GM19452 (cell line): ENCODE results near the gene FLNC.

Experiments used
- ATAC-seq: cut with Tn5 transposase; IDR thresholded peaks from one replicate; pipeline ENCODE4 v1.9.1; 2021; ENCODE audit not compliant: unreplicated experiment

FLNC gene

DNA sequence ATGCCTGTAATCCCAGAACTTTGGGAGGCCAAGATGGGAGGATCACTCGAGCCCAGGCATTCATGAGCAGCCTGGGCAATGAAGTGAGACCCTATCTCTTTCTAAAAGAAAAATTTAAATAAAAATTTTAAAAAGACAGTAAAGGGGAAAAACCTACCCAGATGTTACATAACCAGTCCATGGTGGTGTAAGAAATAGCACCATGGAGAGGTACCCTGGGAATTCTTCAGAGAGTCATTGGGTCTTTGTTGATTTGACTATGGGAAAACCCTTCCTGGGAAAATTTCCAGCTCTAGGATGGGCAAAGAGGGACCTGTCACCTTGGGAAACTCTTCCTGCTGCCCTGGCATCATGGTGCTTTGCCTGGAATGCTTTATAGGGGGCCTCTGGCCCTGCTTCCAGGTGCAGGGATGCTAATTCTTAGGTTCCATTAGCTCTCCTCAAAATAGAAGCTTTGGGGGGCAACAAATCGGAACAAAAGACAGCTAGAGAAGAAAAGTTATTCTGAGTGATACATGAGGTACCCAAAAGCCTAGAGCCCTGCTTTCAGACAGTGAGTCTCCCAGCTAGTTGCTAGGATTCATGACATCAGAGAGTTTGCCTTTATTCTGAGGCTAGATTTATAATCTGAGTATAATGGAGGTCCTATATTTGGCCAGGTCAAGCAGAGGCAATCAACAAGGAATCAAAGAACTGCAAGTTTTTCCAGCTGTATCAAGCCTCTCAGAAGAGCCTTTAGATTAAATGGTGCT, 28.4 kb upstream of the FLNC start:
- no peak for ATAC-seq

DNA sequence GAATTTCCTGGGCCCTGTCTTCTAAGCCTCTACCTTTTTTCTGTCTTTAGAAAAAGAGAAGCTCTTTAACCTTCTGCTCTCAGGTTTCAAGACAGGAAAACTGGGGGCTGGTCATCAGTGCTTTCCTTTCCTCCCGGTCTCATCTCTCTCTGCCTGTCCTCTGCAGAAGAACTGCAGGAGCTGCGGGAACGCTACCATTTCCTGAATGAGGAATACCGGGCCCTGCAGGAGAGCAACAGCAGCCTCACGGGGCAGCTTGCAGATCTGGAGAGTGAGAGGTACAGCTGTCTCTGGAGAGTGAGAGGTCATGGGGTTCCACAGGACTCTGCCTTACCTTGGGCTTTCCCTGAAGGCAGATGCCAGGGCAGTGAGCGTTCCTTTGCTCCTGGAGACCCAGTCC, 25.7 kb upstream of the FLNC start:
- no peak for ATAC-seq

DNA sequence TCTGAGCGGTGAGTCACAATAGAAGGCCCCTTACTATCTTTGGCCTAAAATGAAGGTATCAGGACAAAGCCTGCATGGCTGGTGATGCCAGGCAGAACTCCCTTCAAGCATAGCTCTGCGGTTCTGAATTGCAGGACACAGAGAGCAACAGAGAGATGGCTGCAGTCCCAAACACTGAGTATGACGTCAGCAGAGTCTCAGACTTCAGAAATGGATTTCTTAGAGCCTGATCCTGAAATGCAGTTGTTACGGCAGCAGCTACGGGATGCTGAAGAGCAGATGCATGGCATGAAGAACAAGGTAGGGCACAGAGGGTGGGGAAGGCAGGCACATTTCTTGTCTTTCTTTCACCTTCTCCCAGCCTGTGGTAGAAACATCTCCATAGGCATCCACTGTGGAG, 25.0 kb upstream of the FLNC start:
- no peak for ATAC-seq

DNA sequence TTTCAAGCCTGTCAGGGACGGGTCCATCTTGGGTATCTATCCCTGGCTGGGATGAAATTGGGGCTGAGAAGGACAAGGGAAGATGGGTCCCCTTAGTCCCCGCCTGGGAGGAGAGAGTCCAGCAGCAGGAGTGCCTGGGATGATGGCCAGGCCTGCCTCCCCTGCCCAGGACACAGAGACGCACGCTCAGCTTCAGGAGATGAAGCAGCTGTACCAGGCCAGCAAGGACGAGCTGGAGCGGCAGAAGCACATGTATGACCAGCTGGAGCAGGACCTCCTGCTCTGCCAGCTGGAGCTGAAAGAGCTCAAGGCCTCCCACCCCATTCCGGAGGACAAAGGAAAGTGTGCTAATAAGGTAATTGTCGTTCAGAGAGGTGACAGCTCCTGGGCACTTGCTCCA, 23.0 kb upstream of the FLNC start:
- ATAC-seq: no peak

DNA sequence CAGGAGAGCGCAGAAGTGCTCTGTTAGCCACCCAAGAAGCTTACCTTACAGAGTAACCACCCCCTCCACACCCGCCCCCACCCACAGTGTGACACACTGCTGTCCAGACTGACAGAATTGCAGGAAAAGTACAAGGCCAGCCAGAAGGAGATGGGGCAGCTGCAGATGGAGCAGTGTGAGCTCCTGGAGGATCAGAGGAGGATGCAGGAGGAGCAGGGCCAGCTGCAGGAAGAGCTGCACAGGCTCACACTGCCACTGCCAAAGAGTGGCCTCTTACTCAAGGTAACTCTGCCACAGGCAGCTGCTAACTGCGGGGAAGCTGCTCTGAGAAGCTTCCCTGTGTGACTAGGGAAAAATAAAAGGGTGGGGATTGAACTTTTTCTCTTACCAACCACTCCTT, 20.8 kb upstream of the FLNC start:
- ATAC-seq: no peak

DNA sequence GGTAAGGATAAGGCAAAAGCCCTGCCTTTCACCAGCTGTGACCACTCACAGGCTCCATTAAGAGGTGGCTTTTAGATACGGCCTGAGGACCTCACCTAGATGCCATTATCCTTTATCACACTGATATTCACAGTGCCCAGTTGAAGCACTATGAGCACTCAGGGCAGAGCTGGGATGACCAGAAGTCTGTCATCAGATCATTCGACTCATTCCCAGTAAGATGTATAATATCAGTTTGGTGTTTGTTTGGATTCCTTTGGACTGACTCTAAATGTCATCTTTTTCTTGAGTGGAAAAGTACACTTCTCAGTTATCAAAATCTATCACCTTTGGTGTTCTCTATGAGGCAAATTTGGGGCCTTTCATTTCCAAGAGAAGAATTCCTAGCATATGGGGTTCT, 19.7 kb upstream of the FLNC start:
- no peak for ATAC-seq

DNA sequence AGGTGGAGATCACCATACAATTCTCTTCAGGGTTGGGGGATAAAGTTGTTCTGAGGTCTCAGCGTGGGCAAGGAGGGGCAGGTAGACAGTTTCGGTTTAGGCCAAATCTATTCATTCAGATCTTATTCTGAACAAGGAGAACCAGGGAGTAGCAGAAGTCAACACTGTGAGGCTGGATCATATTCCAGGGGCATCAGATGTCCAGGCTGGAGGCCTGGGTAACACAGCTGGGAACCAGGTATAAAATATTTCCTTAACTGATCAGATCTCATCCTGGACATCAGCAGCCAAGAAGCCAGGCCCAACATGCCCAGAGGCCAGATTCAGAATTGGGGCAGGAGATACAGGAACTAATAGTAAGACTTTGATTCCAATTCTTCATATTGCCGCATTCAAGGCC, 19.2 kb upstream of the FLNC start:
- no peak for ATAC-seq

DNA sequence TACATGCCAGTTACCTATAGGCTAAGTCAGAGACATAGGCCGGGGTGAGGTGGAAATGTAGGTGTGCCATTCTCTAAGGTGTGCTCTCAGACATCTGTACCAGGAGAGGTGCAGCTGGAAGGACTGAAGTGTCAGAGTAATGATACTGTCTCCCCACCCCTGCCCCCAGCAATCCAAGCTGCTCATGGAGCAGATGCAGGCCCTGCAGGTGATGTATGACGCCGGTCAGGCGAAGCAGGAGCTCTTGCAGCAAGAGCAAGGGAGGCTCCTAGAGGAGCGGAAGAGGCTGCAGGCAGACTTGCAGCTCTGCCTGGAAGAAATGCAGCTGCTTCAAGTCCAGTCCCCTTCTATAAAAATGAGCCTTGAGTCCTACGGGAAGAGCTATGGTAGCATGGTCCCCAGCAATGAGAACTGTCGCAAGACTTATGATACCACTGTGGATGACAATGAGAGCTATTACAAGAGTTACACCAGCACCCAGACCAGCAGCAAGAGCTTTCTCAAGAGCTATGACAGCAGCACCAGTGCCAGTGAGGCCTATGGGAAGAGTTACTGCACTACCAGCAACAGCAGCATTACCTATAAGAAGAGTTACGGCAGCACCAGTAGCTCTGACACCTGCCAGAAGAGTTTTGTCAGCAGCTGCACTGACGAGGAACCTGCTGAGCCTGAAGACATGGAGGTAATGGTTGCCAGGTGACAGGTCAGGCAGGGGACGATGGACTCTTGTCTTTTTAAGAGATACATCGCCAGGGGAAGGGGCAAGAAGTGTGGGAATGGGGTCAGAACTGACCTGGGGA, 18.4 kb upstream of the FLNC start:
- no peak for ATAC-seq

DNA sequence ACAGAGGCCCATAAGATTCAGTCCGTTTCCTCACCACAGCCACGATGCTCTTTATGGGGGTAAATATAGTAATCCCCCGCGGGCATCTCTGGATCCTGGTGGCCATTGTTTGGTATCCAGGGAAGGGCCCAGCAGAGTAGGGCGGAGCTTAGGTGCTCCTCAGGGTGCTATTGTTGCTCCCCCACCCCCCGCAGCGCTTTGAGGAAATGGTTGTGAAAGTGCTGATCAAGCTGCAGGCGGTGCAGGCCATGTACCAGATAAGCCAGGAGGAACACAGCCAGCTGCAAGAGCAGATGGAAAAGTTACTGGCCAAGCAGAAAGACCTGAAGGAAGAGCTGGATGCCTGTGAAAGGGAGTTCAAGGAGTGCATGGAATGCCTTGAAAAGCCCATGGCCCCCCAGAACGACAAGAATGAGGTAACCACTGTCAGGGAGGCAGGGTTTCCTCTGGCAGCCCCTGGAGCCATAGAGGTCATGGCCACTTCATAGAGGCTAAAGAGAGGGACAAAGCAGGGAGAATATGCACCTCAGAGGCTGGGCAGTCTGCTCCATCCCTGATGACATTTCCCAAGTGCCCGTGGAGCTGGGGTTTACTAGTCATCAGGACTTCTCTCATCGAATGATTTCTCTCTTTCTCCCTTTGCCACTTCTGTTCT, 17.6 kb upstream of the FLNC start:
- ATAC-seq: no peak

DNA sequence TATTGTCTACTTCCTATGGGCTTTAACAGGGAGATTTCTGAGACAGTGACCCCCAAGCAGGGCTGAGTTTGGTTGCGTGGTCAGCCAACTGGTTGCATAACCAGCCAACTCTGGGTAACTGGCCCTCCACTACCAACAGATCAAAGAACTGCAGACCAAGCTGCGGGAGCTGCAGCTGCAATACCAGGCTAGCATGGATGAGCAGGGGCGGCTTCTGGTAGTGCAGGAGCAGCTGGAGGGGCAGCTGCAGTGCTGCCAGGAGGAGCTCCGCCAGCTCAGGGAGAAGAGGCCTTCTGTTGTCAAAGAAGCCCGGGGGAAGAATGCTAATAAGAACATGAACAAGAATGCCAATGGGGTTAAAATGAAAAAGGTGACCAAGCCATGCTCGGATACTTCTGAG, 15.7 kb upstream of the FLNC start:
- no peak for ATAC-seq

DNA sequence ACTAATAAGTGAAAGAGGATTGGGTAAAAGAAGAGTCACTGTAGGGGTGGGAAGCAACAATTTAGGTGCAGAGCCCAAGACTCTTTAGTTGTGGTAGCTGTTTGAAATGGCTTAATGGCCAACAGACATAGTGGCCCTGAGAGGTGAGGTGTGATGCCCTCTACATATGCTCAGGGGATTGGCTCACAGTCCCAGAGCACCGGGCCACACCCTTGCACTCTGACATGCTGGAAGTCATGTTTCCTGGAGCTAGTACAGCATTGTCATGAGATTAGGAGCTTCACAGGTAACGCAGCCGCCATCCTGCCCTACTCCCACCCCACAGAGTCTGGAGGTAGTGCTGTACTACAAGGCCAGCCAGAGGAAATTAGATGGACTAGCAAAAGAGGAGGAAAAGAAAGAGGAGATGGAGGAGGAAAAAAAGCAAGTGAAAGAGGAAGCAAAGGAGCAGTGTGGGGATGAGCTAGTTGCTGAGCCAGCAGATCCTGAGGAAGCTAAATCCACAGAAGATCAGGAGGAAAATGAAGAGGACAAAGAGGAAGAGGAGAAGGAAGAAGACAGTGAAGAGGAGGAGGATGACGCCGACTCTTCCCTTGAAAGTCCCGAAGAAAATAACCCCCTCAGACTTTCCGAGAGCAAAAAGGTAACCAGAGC, 14.8 kb upstream of the FLNC start:
- ATAC-seq: no peak

DNA sequence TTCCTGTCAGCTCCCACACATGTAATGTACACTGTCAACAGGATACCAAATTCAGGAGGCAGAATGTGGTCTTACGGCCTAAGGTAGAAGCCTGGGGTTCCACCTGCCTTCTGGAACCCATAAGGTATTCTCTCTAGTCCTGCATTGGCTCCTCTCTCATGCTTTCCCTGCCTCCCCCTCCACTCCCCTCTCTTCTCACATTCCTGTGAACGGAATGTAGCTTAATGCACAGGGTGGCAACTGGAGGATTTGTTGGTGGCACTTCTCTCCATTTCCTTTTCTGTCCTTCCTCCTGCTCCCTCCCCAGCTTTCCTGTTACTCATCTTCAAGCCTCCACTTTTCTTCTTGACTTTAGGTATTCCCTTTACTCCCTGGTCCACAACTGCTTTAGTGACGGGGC, 11.5 kb upstream of the FLNC start:
- ATAC-seq: no peak

DNA sequence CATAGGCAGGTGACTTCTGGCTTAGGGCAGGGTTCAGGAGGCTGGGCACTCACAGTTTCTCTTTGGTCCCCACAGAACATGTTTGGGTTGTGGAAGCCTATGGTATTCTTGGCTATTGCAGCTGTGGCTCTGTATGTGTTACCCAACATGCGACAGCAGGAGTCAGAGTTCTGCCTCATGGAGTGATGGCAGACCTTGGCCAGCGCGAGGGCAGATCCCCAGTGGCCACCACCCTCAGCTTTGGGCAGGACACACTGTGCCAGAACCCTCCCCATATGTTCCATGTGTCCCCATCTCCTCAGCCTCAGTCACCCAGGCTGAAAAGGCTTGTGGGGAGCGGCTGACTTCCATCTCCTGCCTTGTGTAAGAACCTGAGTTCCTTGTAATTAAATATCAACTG, 8.5 kb upstream of the FLNC start:
- ATAC-seq: no peak

DNA sequence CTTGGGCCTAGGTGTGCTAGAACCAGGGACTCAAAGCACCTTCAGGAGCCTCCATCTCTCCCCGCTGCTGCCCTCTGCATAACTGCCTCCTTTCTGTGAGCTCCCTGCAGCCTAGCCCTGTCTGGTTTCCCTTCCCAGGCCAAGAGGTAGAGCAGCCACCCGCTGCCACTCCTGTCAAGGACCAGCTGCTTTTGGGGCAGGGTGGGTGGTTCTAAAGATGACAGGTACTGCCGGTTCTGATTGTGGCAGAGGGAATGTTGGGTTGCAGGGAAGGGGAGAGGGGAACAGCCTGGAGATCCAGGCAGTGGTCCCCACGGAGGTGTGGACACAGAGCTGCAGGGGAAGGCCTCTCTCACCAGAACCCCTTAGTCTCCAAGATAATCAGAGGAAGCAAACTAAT, 3.7 kb upstream of the FLNC start:
- ATAC-seq: no peak

DNA sequence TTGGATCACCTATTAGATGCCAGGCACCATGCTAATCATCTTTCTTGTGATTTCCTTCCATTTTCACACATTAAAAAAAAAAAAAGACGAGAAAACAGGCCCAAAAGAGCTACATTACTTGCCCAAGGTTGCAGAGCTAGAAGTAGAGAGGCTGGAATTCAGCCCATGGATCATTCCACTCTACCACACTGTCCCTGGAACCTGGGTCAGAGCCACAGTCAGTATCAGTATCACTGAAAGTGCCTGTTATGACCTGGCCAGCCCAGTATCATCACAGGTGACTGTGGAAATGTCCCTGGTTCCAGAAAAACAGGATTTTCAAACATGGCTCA, 3.3 kb upstream of the FLNC start:
- ATAC-seq: no peak

DNA sequence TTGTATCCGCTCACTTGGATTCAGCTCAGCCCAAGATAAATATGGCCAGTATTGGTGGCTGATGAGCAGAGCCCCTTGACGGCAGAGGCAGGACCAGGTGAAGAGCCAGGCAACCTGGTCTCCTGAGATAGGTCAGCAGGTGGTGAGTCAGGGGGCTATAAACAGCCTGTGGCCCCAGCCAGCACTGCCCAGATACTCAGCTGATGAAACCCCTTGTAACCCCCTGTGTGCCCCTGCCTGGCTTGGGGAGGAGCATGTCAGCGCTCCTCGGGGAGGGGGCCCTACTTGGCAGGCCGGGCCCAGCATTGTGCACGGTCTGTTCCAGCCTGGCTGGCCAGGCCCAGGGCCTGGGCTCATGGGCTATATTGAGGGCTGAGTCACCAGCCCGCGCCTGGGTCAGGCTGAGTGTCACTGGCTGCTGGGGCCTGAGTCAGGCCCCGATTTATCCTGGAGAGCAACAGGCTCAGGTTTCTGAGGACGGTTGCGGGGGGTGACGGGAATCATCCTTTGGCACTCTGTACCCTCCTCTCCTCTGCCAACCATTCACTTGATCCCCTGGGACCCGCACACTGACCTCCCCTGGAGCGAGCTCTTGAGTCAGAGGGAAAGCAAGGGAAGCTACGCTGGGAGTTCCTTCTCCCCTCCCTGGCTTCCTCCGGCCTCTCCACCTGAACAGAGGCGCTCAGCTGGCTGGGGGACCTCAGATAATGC, 2.8 kb upstream of the FLNC start:
- ATAC-seq: no peak

DNA sequence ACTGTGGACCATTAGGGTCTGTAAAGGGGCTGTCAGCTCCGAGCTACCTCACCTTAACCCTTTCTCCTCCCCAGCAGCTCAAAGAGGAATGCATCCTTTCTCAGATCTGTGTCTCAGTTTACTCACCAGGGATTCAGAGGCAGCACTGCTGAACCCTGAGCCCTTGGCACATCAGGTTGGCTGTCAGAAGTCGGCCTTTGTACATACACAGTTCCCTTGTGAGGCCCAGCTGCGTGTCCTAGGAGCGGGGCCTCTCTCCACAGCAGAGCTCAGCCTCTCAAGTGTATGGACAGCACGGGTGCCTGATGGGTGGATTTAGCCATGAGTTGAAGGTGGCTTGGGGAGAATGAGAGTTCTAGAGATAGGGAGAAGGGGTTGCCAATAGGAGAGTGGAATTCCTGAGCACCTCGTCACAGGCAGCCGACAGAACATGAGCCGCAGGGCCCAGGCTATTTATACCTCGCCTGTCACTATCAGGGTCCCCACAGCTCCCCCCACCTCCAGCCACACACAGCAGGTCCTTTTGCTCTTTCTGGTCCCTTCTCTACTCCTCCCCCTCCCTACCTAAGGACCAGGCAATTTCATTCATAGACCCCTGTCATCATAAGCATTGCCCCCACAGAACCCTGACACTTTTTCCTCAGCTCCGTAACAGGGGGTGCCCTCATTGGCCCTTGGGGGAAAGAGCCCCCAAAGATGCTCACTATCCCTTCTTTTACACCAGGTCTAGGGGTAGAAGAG, 2.1 kb upstream of the FLNC start:
- no peak for ATAC-seq

DNA sequence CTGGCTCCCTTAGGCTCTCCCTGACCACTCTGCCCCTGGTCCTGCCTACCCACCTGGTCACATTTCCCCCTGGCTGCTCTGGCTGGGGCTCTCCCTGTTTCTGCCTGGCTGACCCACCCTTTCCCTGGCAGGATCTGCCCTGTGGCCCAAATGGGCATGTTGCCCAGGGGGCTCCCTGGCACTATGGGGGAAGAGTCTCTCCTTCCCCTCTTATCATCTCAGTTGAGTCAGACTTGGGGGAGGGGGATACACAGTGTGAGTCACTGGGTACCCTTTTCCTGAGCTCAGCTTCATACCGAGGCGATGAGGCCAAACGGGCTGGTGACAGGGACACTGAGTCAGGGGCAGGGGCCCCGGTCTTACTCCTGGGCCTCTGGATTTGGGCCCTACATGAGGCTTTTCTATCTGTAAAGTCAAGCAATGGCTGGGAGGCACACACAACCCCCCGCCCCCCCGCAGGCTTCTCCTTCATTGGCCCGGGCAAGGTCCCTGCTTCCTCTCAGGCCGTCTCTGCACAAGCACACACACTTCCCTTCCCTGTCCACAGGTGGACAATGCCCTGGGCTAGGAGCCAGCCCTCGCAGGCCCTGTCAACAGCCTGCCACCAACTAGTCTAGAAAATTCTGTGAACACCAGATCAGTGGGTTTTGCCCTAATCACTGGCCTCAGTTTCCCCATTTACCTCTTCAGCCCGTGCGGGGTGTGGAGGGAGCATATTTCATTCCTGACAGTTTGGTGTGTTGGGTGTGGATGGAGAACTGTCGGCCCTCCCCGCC, 627 bp upstream of the FLNC start:
- no peak for ATAC-seq

DNA sequence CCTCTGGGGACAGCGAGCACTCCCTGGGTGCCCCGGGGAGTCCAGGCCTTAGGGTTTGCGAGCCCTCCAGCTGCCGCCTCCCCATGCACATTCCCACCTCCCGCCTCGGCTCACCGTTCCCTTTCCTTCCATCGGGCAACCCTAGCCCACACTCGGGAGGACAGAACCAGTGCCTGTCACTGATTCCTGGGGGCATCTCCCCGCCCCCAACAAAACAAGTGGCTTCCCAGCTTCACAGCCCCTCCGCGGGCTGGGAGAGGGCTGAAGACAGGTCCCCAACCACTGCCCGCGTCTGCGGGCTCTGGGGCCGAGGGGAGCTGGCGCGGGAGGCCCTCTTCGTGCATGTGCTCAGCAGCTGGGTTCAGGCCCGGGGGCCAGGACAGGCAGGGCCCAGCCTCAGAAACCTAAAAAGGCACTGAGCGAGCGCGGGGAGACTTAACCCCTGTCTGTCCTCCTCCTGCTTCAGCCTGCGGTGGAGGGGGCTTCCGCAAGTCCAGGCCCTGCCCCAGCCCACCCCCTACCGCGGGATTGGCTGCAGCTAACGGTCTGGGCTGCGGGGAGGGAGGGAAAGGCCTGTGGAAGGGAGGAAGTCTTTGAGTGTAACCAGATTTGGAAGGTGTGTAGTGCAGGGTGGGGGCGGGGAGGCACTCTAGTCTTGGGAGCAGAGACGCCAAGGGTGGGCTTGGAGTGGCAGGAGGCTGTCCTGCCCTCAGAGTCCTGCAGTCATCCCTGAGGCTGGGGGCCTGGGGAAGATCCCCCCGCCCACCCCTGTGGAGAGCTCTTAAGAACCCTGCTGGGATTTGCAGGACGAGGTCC, 1.2 kb downstream of the FLNC start:
- ATAC-seq: no peak
